Ishikawa (cell line): ENCODE results near the gene CALN1.

ENCODE experiments used
- CEBPB ChIP-seq: IDR thresholded peaks from 2 replicates; pipeline ENCODE4 v1.6.1; 2012
- CREB1 ChIP-seq: IDR thresholded peaks from 2 replicates; pipeline ENCODE4 v1.6.1; 2012; ENCODE audit warnings: low read depth
- EGR1 ChIP-seq: IDR thresholded peaks from 2 replicates; pipeline ENCODE4 v1.6.1; 2012
- EP300 ChIP-seq: IDR thresholded peaks from 2 replicates; pipeline ENCODE4 v1.6.1; 2012; ENCODE audit warnings: borderline replicate concordance
- FOXM1 ChIP-seq: IDR thresholded peaks from 2 replicates; pipeline ENCODE4 v1.6.1; 2012; ENCODE audit warnings: low read depth, borderline replicate concordance
- RAD21 ChIP-seq: IDR thresholded peaks from 2 replicates; pipeline ENCODE4 v1.6.1; 2012; ENCODE audit warnings: low read depth
- REST ChIP-seq: IDR thresholded peaks from 2 replicates; pipeline ENCODE4 v1.6.1; 2012; ENCODE audit warnings: low read depth, mild to moderate bottlenecking
- TAF1 ChIP-seq: IDR thresholded peaks from 2 replicates; pipeline ENCODE4 v1.6.1; 2012; ENCODE audit warnings: low read depth, mild to moderate bottlenecking
- TCF12 ChIP-seq: IDR thresholded peaks from 2 replicates; pipeline ENCODE4 v1.6.1; 2012; ENCODE audit warnings: low read depth
- TEAD4 ChIP-seq: IDR thresholded peaks from 2 replicates; pipeline ENCODE4 v1.6.1; 2012
- USF1 ChIP-seq: IDR thresholded peaks from 2 replicates; pipeline ENCODE4 v1.6.1; 2012
- YY1 ChIP-seq: IDR thresholded peaks from 2 replicates; pipeline ENCODE4 v1.6.1; 2012; ENCODE audit warnings: low read depth
- TF ChIP-seq, protein P1 (sequence below): IDR thresholded peaks from 2 replicates; pipeline ENCODE4 v1.6.1; 2012

DNA sequence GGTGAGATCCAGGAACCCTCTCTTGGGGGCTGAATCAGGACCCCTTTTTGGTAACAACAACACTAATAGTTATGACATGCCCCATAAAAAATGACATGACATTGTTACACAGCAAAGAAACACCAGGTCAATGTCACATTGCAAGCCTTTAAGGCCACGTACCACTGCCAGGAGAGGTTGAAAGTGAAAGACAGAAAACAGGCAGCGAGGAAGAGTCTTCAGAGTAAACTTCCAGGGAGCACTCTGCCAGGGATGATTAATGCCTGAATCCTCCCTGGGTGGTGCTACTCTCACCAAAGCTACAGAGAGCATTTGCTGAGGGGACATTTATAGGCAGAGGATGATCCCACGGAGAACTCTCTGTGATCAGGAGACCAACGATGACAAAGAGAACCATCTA lies 551.6 kb downstream of the CALN1 start:
- TF ChIP-seq EGR1 (no peak), TAF1 (no peak), USF1 (no peak), YY1 (no peak), CEBPB (no peak), EP300 (no peak), TCF12 (no peak), CREB1 (no peak), RAD21 (no peak), FOXM1 (no peak), REST (no peak), TEAD4 (no peak)
- TF ChIP-seq, protein P1, sequence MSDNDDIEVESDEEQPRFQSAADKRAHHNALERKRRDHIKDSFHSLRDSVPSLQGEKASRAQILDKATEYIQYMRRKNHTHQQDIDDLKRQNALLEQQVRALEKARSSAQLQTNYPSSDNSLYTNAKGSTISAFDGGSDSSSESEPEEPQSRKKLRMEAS = no peak
